Measurements from ENCODE around the gene HPD.
"Not testable (repeated sequence)": the region's sequence is repeated elsewhere in the genome, so short reads cannot be mapped to it uniquely, and the experiment has no call there.

The HPD gene

GRCh38 chr12:121858662-121859572 lies at the start of gene HPD:
TSS of gene HPD (minus strand) at chr12:121858859. CDS start at chr12:121858823, 36 bp downstream.
- peak in 1 of 2 experiments; percentile 9 for DNase-seq

- DNase-seq, result no peak
These were observed 47.1 kb upstream of the HPD start for GRCh38 chr12:121905746-121906145.

GRCh38 chr12:121903202-121903601 lies 44.5 kb upstream of the HPD start:
- DNase-seq, result no peak

- DNase-seq, result no peak
These were observed 40.9 kb upstream of the HPD start for GRCh38 chr12:121899590-121899989.

- DNase-seq, result no peak
These were observed 39.6 kb upstream of the HPD start for GRCh38 chr12:121898287-121898686.

DNA sequence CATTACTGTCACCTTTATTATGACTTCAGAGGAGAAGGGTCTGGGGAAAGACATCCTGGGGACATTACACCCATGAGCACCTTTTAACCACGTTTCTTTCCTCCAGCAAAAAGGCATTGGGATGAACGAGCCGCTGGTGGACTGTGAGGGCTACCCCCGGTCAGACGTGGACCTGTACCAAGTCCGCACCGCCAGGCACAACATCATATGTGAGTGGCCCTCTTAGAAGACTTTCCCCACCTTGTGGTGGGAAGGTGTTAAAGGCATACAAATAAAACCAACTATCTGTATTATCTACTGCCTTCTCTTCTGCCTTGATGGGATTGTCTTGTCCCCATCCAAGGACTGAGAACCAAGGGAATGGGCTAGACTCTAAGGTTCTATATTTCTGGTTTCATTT lies 36.0 kb upstream of the HPD start:
- peak in 1 of 2 experiments; percentile 17 for DNase-seq

- DNase-seq, result no peak
These were observed 35.4 kb upstream of the HPD start for GRCh38 chr12:121893961-121894460.

DNA sequence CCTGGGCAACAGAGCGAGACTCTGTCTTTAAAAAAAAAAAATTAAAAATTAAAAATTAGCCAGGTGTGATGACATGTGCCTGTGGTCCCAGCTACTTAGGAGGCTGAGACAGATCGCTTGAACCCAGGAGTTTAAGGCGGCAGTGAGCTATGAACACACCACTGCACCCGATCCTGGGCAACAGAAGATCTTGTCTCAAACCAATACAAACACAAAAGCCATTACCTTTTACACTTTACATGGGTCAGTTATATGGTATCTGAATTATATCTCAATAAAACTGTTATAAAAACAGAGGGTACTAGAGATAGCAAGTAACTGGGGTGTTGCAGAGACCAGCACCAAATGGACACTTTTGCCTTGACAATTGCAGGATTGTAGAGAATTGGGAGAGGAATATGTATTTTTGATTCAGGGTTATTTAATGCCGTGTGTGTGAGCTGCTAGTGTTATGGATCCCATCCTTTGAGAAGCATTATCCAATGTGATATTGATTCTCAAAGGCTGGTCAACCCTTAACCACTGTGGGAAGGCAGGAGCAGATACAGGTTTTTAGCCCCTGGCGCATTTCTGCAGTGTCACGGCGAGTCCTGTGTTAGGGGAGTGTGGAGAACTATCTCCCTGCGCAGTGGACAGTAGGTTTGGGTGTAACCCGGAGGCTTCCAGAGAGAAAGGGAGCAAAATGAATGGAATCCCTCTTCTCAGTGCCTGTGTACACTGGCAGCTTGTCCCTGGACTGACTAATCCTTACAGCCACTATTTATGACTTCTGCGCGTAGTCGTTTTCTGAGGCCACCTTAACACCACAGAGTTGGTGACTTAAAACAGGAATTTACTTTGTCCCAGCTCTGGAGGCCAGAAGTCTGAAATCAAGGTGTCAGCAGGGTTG lies 34.3 kb upstream of the HPD start:
- DNase-seq, result no peak

GRCh38 chr12:121889661-121890060 lies 31.0 kb upstream of the HPD start:
- not testable (repeated sequence) for DNase-seq

DNA sequence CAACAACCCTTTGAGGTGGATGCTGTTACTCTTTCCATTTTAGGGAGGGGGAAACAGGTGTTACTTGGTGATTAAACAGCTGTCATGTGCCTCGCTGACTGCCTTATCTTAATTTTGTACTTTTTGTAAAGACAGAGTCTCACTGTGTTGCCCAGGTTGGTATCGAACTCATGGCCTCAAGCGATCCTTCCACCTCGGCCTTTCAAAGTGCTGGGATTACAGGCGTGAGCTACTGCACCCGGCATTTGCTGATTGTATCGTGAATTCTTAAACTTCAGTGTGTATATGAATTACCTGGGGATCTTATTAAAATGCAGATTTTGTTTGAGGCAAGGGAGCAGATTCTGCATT lies 30.6 kb upstream of the HPD start:
- DNase-seq, result no peak

GRCh38 chr12:121888478-121889273 lies 30.0 kb upstream of the HPD start, which contains the start of gene PSMD9:
TSS of gene PSMD9 (plus strand) at chr12:121888790. CDS start at chr12:121888857, 67 bp downstream.
- peak; percentile 95 to 96 for DNase-seq

DNA sequence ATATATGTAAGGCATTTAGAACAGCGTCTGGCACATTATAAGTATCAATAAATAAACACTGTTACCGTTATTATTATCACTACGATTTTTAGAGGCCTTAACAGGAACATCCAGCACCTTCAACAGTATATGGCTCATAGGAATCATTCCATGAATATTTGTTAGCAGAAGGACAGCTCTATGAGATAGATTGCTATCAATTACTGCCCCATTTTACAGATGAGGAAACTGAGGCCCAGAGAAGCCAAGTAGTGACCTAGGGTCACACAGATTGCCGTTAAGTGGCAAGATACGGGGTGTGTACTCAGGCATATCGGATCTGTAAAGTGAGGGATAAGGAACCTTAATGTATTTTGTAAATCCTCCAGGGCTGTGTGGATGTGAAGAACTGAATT lies 29.4 kb upstream of the HPD start:
- no peak for DNase-seq

- DNase-seq, result not testable (repeated sequence)
These were observed 26.5 kb upstream of the HPD start for GRCh38 chr12:121885129-121885528.

DNA sequence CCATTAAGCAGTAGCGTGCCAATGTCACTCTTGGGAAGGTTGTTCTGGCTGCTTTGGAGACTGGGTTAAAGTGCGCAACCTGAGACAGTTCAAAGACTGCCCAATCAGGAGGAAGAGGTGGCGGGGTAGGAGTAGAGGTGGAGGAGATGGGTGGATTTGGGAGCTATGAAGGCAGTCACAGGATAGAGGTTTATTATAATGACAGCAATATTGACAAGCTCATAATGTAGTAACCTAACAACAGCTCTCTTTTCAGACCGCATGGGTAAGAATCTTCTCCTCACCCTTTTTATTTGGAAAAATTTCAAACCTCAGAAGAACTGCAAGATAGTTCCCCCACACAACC lies 24.6 kb upstream of the HPD start:
- DNase-seq, result no peak

GRCh38 chr12:121876080-121876447 lies 17.4 kb upstream of the HPD start:
- not testable (repeated sequence) for DNase-seq

GRCh38 chr12:121875582-121875981 lies 16.9 kb upstream of the HPD start:
- DNase-seq, result no peak

DNA sequence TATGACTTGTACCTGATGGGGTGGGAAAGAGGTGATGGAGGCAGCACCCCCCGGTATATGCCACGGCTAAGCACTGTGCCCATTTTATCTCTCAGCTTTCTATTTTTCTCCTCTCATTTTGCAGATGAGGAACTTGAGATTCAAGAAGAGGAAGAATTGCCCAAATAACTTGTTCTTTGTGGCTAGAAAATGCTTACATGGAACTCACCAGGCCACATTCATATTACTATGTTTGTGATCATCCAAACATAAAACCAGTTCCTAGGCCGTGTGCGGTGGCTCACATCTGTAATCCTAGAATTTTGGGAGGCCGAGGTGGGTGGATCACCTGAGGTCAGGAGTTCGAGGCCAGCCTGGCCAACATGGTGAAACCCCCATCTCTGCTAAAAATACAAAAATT lies 15.4 kb upstream of the HPD start:
- no peak for DNase-seq

- DNase-seq, result no peak
These were observed 14.5 kb upstream of the HPD start for GRCh38 chr12:121873216-121873569.

DNA sequence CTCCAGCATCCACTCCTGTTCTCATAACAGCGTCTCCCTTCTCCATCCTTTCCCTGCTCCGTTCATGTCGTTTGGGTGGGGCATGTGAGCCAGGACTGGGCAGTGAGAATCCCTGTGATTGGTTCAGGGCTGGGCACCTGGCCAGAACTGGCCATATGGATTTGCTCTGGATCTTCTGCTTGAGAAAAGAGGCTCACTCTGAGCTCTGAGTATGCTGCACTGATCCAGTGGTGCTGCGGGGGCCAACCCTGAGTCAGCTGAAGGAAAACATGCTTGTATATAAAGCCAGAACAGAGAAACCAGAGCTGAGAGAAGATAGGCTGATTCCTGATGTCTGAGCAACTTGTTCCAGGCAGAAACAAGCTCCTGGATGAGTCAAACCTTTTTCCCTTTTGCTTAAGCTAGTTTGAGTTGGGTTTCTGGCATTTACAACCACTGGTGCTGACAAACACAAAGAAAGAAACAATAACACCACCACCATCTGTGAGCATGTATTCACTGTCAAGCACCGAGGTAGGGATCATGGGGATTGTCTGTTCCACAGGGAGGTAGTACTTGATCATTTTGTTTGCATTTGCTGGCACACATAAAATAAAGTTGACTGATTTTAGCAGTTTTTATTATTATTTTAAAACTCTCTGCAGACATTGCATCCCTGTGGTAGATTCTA lies 14.0 kb upstream of the HPD start:
- no peak for DNase-seq

DNA sequence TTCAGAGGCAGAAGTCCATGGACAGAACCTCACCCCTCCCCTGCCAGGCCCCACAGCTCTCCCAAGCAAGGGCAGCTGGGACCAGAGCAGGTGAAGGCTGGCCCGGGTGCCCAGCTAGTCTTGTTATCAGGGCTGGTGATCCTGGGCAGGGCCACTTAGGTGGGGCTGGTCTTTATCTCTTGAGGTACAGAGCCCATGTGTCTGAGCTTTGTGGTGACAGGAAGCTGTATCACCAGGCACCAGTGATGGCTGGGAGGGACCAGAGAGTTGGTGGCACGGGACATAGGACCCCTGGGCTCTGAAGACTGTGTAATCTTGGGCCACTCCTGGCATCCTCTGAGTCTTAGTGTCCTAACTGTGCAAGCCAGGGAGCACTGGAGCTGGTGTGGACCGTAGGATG lies 12.8 kb upstream of the HPD start:
- no peak for DNase-seq

- DNase-seq, result not testable (repeated sequence)
These were observed 10.6 kb upstream of the HPD start for GRCh38 chr12:121869229-121869628.

GRCh38 chr12:121866331-121866730 lies 7.7 kb upstream of the HPD start:
- DNase-seq, result no peak
